Measurements from ENCODE around the gene SLC5A6. TPM values are rescaled to one million over a fixed set of nuclear protein-coding genes. Genes with fewer than 3 reads are reported as not detected.

SLC5A6 gene
- total RNA-seq, 1 donor from 2014 or later, result 66.7 TPM

DNA sequence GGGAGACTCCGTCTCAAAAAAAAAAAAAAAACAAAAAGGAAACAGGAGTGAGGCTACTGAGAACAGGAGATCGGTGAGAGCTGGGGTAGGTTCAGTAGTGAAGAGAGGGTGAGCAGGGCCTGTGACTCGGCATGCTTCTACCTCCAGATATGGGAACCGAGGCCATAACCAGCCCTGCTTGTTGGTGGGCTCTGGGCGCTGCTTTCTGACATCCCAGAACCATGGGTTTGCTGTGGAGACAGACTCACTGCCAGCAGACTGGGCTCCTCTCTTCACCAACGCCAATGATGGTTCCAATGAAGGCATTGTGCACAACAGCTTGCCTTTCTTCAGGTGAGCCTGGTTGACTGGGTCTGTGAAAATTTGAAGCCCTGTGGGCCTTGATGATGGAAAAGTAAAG, 11.3 kb upstream of the SLC5A6 start:
- Mint-ChIP-seq H3K27me3 (no peaks in the 10 kb centered on the region), H3K36me3 (ENCODE audit: insufficient read depth) (peaks cover 33% of the 10 kb centered on the region), H3K27ac (peak overlapping the region; percentile 77), H3K9me3 (ENCODE audit: low read depth) (no peaks in the 10 kb centered on the region), H3K4me3 (ENCODE audit: low read depth) (no peak overlapping the region), H3K4me1 (ENCODE audit: low read depth) (peaks cover 1% of the 10 kb centered on the region)
- DNase-seq (ENCODE audit: low spot score, unreplicated experiment), result no peak
- TF ChIP-seq, protein P1, sequence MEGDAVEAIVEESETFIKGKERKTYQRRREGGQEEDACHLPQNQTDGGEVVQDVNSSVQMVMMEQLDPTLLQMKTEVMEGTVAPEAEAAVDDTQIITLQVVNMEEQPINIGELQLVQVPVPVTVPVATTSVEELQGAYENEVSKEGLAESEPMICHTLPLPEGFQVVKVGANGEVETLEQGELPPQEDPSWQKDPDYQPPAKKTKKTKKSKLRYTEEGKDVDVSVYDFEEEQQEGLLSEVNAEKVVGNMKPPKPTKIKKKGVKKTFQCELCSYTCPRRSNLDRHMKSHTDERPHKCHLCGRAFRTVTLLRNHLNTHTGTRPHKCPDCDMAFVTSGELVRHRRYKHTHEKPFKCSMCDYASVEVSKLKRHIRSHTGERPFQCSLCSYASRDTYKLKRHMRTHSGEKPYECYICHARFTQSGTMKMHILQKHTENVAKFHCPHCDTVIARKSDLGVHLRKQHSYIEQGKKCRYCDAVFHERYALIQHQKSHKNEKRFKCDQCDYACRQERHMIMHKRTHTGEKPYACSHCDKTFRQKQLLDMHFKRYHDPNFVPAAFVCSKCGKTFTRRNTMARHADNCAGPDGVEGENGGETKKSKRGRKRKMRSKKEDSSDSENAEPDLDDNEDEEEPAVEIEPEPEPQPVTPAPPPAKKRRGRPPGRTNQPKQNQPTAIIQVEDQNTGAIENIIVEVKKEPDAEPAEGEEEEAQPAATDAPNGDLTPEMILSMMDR (IDR thresholded peaks at IDR 0.05; ENCODE audit: unreplicated experiment), result no peak

DNA sequence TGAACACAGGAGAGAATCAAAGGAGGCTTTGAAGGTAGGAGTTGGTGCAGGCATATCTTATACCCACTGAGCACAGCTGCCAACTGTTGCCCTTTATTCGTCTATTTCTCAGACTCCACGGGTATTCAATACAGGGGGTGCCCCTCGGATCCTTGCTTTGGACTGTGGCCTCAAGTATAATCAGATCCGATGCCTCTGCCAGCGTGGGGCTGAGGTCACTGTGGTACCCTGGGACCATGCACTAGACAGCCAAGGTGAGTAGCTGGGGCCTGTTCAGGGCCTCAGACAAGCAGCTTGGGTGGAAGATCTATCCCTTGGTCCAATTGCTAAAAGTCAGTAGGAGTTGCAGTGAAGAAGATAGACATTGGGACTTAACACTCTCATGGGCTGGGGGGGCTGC, 10.3 kb upstream of the SLC5A6 start:
- H3K4me1 Mint-ChIP-seq (ENCODE audit: low read depth), result peaks cover 10% of the 10 kb centered on the region
- H3K4me3 Mint-ChIP-seq (ENCODE audit: low read depth), result no peak overlapping the region
- no peak for DNase-seq (ENCODE audit: low spot score, unreplicated experiment)
- no peaks in the 10 kb centered on the region for H3K27me3 Mint-ChIP-seq
- H3K27ac Mint-ChIP-seq, result no peak overlapping the region
- peaks cover 35% of the 10 kb centered on the region for H3K36me3 Mint-ChIP-seq (ENCODE audit: insufficient read depth)
- TF ChIP-seq, protein P1 (IDR thresholded peaks at IDR 0.05; ENCODE audit: unreplicated experiment), result no peak
- H3K9me3 Mint-ChIP-seq (ENCODE audit: low read depth), result no peaks in the 10 kb centered on the region

DNA sequence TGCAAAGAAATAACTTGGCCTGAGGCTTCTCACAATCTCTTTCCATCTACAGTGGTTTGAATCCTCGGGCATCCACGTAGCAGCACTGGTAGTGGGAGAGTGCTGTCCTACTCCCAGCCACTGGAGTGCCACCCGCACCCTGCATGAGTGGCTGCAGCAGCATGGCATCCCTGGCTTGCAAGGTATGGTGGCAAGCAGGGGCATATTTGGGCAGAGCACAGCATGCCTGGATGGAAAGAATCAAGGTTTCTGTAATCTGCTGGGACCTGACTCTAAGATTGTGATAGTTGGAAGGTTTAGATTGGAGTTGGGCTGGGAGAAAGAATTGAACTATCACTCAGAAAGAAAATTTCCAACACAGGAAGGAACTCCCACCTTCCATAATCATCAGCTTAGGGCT, 9.1 kb upstream of the SLC5A6 start:
- no peak overlapping the region for H3K27ac Mint-ChIP-seq
- no peak for DNase-seq (ENCODE audit: low spot score, unreplicated experiment)
- TF ChIP-seq, protein P1 (IDR thresholded peaks at IDR 0.05; ENCODE audit: unreplicated experiment), result no peak
- H3K4me3 Mint-ChIP-seq (ENCODE audit: low read depth), result no peak overlapping the region
- H3K27me3 Mint-ChIP-seq, result no peaks in the 10 kb centered on the region
- peaks cover 15% of the 10 kb centered on the region for H3K4me1 Mint-ChIP-seq (ENCODE audit: low read depth)
- no peaks in the 10 kb centered on the region for H3K9me3 Mint-ChIP-seq (ENCODE audit: low read depth)
- peaks cover 30% of the 10 kb centered on the region for H3K36me3 Mint-ChIP-seq (ENCODE audit: insufficient read depth)

DNA sequence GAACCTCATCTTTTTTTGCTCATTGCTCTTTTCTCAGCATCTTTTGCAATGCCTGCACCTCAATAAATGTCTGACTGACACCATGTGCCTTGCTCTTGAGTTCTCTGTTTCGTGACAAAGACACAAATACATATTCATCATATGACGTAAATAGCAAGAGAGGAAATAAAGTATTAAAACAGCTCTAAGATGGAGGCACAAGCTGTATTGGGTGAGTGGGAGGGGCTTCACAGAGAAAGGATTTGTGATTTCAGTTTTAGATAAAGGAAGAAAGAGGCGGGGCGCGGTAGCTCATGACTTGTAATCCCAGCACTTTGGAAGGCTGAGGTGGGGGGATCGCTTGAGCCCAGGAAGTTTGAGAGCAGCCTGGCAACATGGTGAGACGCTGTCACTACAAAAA, 8.0 kb upstream of the SLC5A6 start:
- H3K9me3 Mint-ChIP-seq (ENCODE audit: low read depth), result no peaks in the 10 kb centered on the region

DNA sequence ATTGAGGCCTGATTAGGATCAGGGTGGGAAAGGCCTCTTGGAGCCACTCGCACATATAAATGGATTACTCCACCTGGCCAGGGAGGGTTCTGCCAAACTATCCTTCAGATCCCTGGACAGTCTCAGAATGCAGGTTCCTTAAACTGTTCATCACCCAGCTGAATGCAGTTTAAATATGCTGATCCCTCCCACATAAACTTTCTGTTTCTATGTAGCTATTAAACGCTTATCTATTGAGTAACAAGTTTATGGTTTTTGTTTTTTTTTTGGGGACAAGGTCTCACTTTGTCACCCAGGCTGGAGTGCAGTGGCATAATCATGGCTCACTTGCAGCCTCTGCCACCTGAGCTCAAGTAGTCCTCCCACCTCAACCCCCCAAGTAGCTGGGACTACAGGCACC, 7.0 kb upstream of the SLC5A6 start:
- H3K9me3 Mint-ChIP-seq (ENCODE audit: low read depth), result no peaks in the 10 kb centered on the region
- H3K4me3 Mint-ChIP-seq (ENCODE audit: low read depth), result no peak overlapping the region
- TF ChIP-seq, protein P1 (IDR thresholded peaks at IDR 0.05; ENCODE audit: unreplicated experiment), result no peak
- no peak for DNase-seq (ENCODE audit: low spot score, unreplicated experiment)
- no peak overlapping the region for H3K27ac Mint-ChIP-seq
- peaks cover 24% of the 10 kb centered on the region for H3K36me3 Mint-ChIP-seq (ENCODE audit: insufficient read depth)
- H3K27me3 Mint-ChIP-seq, result no peaks in the 10 kb centered on the region
- peaks cover 17% of the 10 kb centered on the region for H3K4me1 Mint-ChIP-seq (ENCODE audit: low read depth)

More for the DNA sequence above, 8.0 kb upstream of the SLC5A6 start:
- H3K4me3 Mint-ChIP-seq (ENCODE audit: low read depth), result no peak overlapping the region
- TF ChIP-seq, protein P1 (IDR thresholded peaks at IDR 0.05; ENCODE audit: unreplicated experiment), result no peak
- H3K27ac Mint-ChIP-seq, result no peak overlapping the region
- DNase-seq (ENCODE audit: low spot score, unreplicated experiment), result no peak
- no peaks in the 10 kb centered on the region for H3K27me3 Mint-ChIP-seq
- H3K4me1 Mint-ChIP-seq (ENCODE audit: low read depth), result peaks cover 17% of the 10 kb centered on the region
- H3K36me3 Mint-ChIP-seq (ENCODE audit: insufficient read depth), result peaks cover 29% of the 10 kb centered on the region
